Measurements from ENCODE around the gene RNF151.

Gene RNF151

DNA sequence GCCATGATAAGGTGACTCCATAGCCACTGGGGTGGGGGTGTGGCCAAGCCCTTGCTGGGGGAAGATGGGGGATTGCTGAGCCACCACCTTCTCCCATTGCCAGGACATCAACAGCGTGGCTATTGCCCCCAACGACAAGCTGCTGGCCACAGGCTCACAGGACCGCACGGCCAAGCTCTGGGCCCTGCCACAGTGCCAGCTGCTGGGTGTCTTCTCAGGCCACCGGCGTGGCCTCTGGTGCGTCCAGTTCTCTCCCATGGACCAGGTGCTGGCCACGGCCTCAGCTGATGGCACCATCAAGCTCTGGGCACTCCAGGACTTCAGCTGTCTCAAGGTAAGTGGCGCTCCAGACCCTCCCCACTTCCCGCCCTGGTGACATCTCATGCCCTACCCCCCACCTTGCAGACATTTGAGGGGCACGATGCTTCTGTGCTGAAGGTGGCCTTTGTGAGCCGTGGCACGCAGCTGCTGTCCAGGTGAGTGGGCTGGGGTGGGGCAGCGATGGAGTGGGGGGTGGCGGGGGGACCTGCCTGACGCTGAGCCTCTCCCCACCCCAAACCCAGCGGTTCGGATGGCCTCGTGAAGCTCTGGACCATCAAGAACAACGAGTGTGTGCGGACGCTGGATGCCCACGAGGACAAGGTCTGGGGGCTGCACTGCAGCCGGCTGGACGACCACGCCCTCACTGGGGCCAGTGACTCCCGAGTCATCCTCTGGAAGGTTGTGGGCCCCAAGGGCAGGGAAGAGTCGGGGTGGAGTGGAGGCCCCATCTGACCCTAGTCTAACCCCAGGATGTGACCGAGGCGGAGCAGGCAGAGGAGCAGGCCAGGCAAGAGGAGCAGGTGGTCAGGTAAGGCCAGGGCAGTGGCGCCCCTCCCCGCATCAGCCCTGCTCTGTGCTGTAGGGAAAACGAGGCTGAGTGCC lies 10.6 kb downstream of the RNF151 start:
- TF ChIP-seq, protein P1, sequence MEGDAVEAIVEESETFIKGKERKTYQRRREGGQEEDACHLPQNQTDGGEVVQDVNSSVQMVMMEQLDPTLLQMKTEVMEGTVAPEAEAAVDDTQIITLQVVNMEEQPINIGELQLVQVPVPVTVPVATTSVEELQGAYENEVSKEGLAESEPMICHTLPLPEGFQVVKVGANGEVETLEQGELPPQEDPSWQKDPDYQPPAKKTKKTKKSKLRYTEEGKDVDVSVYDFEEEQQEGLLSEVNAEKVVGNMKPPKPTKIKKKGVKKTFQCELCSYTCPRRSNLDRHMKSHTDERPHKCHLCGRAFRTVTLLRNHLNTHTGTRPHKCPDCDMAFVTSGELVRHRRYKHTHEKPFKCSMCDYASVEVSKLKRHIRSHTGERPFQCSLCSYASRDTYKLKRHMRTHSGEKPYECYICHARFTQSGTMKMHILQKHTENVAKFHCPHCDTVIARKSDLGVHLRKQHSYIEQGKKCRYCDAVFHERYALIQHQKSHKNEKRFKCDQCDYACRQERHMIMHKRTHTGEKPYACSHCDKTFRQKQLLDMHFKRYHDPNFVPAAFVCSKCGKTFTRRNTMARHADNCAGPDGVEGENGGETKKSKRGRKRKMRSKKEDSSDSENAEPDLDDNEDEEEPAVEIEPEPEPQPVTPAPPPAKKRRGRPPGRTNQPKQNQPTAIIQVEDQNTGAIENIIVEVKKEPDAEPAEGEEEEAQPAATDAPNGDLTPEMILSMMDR (IDR thresholded peaks at IDR 0.05; ENCODE audit: insufficient read depth, low read length, missing control alignments) = no peak
- no peak overlapping the region for H3K4me3 ChIP-seq (ENCODE audit: low read depth, low read length)
- DNase-seq (ENCODE audit: low read depth, low spot score) = no peak
- ChIA-PET CTCF (interaction anchor here (0.6 to 1.5 kb wide), 2 partner anchors 9 to 44 kb away, joined by 3 read pairs; no protein-coding TSS in a partner anchor), POLR2A (interaction anchor here (0.8 to 2.1 kb wide), 2 partner anchors 12 to 17 kb away, joined by 3 to 11 read pairs; partner anchors contain the start of gene RPS2)

DNA sequence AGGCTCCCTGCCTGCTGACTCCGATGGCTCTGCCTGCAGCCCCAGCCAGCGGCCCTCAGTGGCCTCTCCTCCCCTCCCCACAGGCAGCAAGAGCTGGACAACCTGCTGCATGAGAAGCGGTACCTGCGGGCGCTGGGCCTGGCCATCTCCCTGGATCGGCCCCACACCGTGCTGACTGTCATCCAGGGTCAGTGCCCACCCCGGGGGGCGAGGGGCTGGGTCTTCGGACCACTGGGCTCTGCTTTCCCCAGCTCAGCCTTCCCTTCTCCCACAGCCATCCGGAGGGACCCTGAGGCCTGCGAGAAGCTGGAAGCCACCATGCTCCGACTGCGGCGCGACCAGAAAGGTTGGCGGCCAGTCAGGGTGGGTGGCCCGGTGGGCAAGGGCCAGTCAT lies 11.2 kb downstream of the RNF151 start:
- TF ChIP-seq, protein P1 (IDR thresholded peaks at IDR 0.05; ENCODE audit: insufficient read depth, low read length, missing control alignments) = no peak

DNA sequence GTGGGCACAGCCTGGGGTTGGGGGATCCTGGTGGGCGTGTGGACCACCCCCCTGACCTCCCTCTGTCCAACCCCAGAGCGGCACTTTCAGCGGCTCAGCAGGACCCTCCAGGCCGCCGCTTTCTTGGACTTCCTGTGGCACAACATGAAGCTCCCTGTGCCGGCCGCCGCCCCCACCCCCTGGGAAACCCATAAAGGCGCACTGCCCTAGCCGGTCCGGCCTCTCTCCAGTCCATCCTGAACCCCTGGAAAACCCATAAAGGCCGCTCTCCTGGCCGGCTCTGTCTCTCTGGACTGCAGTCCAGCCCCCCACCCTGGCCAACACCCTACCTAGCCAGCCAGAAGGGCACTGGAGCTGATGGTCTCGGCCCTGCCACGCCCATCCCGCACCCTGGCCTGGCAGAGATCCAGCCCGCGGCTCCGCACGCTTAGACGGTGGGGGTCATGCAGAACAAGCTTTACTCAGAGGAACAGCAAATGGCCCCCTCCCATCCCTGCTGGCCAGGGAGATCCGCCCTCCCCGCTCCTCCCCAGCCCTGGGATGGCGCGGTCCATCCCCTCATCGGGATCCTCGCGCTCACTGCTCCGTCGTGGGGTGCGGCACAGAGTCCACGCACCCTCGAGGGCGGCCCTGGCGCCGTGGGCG lies 11.9 kb downstream of the RNF151 start:
- no peak for DNase-seq (ENCODE audit: low read depth, low spot score)
- TF ChIP-seq, protein P1 (IDR thresholded peaks at IDR 0.05; ENCODE audit: insufficient read depth, low read length, missing control alignments) = no peak
- POLR2A ChIA-PET = interaction anchor here (2.1 kb wide), 1 partner anchor 13 kb away, joined by 11 read pairs; the partner anchor contains the start of gene RPS2
- H3K4me3 ChIP-seq (ENCODE audit: low read depth, low read length) = no peak overlapping the region
- CTCF ChIA-PET = interaction anchor here (1.1 to 1.5 kb wide), 2 partner anchors 8 to 25 kb away, joined by 3 to 5 read pairs; no protein-coding TSS in a partner anchor

More for the DNA sequence above, 11.2 kb downstream of the RNF151 start:
- no peak for DNase-seq (ENCODE audit: low read depth, low spot score)
- no peak overlapping the region for H3K4me3 ChIP-seq (ENCODE audit: low read depth, low read length)
- POLR2A ChIA-PET = interaction anchor here (2.1 kb wide), 1 partner anchor 13 kb away, joined by 11 read pairs; the partner anchor contains the start of gene RPS2
- CTCF ChIA-PET = interaction anchor here (1.1 to 1.5 kb wide), 2 partner anchors 8 to 26 kb away, joined by 3 to 5 read pairs; no protein-coding TSS in a partner anchor

DNA sequence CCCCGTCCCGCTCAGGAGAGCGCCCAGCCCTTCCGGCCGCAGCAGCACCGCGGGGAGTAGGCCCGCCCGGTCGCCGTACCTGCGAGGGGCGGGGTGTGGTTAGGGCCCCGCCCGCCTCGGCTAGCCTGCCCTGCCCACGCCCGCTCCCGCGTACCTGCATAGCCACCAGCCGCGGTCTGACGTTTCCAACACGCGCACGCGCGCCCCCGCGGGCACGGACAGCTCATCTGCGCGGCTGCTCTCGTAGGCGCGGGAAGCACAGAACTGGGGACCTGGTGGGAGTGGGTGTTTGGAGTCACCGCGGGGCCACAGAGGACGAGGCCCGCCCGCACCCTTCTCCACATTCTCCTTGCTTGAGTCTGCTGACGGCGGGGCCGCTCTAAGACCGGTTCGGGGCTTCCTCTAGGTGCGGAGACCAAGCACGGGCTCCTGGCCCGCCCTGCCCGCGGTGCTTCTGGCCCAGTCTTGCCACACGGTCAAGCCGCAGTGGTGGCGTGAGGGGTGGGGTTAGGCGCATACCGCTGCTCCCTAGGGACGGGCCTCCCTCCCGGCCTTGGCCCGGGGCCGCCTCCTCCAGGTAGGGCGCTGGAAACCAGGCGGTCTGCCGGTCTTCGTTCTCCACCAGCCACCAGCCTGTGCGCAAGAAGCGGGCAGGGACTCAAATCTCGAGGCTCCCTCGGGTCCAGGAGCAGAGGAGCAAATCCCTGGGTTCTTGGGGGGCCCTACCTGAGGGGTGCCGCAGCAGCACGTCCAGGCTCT lies 12.8 kb downstream of the RNF151 start:
- ChIA-PET CTCF (interaction anchor here (1.5 kb wide), 1 partner anchor 7 kb away, joined by 3 read pairs; no protein-coding TSS in a partner anchor), POLR2A (interaction anchor here (3.5 kb wide), 1 partner anchor 15 kb away, joined by 23 read pairs; the partner anchor contains the start of gene RPS2)
- DNase-seq (ENCODE audit: low read depth, low spot score) = no peak
- TF ChIP-seq, protein P1 (IDR thresholded peaks at IDR 0.05; ENCODE audit: insufficient read depth, low read length, missing control alignments) = no peak
- H3K4me3 ChIP-seq (ENCODE audit: low read depth, low read length) = no peak overlapping the region

DNA sequence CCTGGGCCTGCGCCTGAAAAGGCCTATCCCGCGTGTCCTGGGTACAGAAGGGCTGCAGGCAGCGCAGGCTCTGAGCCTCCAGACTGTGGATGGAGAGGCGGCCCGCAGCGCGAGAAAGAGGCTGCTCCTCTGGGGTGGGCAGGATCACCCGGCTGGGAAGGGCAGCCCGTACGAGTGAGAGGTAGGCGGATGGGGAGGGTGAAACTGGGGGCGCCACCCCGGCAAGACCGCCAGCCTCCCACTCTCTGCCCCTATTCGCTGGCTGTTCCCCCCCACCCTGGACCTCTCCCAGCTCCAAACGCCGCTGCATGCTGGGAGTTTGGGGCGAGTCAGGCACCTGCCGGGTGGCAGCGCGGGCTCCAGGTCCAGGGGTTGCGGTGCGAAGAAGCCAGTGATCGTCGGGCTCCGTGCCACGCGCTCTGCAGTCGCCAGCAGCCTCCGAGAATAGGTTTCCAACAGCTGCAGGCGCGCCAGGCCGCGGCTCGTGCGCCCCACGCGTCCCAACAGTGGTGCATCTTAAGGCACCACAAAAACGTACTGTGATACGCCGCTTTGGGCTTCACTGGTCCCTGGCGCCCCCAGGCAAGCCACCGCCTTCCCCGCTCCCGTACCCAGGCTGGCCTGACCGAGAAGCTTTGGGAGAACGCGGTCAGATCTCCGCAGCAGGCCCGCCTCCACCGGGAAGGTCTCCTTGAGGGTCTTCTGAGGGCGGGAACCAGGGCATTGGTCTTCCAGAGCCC lies 13.5 kb downstream of the RNF151 start:
- ChIA-PET POLR2A (interaction anchor here (1.4 to 3.5 kb wide), 2 partner anchors 15 to 60 kb away, joined by 4 to 23 read pairs; partner anchors contain the start of gene RPS2), CTCF (interaction anchor here (0.6 to 16.4 kb wide), 3 partner anchors 9 to 117 kb away, joined by 3 to 163 read pairs (median 5); partner anchors contain the start of gene TBL3)
- no peak overlapping the region for H3K4me3 ChIP-seq (ENCODE audit: low read depth, low read length)
- TF ChIP-seq, protein P1 (IDR thresholded peaks at IDR 0.05; ENCODE audit: insufficient read depth, low read length, missing control alignments) = no peak
- DNase-seq (ENCODE audit: low read depth, low spot score) = no peak
